ENCODE data around the gene DICER1.

GRCh38 chr14:95162641-95163040 lies 5.3 kb upstream of the DICER1 start:
- no peak for TF ChIP-seq CTCF (conservative IDR thresholded peaks at IDR 0.05; ENCODE audit: low read length)
- no peak for TF ChIP-seq EZH2phosphoT487 (IDR thresholded peaks at IDR 0.05; ENCODE audit: borderline replicate concordance)

All from Loucy (cell line).